ENCODE results near the gene PKP3.

The PKP3 gene

GRCh38 chr11:449889-450808 lies 56.1 kb downstream of the PKP3 start, which contains the start of gene PTDSS2:
Gene PTDSS2 (plus strand): TSS chr11:450279. CDS start chr11:450456, 177 bp downstream.
- DNase-seq, result peak; percentile 96

- DNase-seq, result peak; percentile 85
Measured at GRCh38 chr11:450809-451451, 56.9 kb downstream of the PKP3 start.

DNA sequence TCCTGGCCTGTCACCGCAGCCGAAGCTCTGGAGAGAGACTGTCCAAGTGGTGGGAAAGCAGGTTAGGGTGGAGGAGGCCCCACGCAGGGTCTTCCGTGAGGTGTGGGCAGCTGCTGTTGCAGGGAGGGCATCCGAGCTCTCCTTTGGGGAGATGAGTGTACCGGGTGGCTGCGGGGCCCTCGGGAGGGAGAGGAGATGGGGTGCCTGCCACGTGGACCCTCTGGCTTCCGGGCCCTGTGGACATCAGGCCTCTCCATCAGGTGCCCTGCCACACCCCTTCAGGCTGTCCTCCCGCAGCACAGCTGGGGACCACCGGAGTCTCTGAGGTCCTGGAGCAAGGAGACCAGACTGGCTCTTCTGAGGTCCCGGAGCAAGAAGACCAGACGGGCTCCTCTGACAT lies 57.7 kb downstream of the PKP3 start:
- DNase-seq, result no peak

GRCh38 chr11:452203-452744 lies 58.3 kb downstream of the PKP3 start:
- no peak for DNase-seq

DNA sequence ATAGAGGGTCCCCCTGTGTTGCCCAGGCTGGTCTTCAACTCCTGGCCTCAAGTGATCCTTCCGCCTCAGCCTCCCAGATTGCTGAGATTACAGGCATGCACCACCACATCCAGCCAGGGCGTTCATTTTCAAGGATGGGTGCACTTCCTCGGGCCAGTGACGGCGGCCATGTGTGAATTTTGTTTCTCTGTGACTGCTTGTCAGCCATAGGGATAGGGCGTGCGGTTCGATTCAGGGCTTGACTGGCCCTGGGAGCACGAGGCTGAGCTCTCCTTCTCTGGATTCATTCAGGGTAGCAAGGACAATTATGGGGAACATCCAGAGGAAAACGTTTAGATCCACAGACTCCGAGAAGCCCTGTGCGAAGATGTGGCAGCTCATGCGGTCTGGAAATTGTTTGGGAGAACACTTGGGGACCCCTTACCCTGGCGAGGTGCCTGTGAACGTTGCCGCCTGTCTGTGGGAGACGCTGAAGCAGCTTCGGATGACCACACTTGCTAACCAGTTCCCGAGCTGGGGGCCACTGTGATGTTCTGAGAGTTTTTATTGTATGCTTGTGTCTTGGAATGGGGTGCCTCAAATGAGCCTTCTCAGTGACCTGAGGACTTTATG lies 59.0 kb downstream of the PKP3 start:
- no peak for DNase-seq

GRCh38 chr11:453564-453963 lies 59.6 kb downstream of the PKP3 start:
- no peak for DNase-seq

DNA sequence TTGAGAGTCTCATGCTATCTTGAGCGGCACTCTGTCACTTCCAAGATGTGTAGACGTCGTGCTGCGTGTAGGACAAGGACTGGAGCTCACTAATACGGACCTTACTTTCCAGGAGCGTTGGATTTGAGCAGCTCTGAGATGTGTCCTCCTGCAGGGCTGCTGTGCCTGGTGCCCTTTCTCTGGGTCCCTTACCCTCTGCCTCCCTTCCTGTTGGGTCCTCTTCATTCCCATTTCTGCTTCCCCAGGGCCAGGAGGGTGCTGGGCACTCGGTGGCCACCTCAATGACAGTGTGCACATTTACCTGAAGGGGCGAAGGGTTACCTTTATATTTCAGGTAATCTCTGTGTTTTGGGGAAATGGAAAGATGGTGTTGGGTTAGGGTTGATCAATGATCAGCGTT lies 60.0 kb downstream of the PKP3 start:
- DNase-seq, result no peak
